Neural progenitor cell (in vitro differentiated cells): ENCODE data around the gene SUN5.

Experiments
- CTCF ChIP-seq: fragments of 200-600 bp; sonication (generic); IDR thresholded peaks from 2 replicates; pipeline ENCODE4 v1.5.1; 2017; ENCODE audit warnings: antibody characterized with exemption, mild to moderate bottlenecking
- EZH2 ChIP-seq: fragments of 200-600 bp; sonication (generic); IDR thresholded peaks from 2 replicates; pipeline ENCODE4 v1.6.1; 2017; ENCODE audit warnings: antibody characterized with exemption, mild to moderate bottlenecking, moderate library complexity
- EZH2phosphoT487 ChIP-seq: fragments of 200-600 bp; sonication (generic); IDR thresholded peaks from 2 replicates; pipeline ENCODE4 v1.6.1; 2017; ENCODE audit warnings: antibody characterized with exemption

- TF ChIP-seq CTCF (no peak), EZH2 (no peak), EZH2phosphoT487 (no peak)
Measured at GRCh38 chr20:32958574-32958973, 45.7 kb downstream of the SUN5 start.
